Head of caudate nucleus (tissue), 42 donors: ENCODE results near the gene TNS3.
A peak's percentile ranks its signal among the peaks of the same experiment; 100 is the strongest.
"Not testable (repeated sequence)": the region's sequence is repeated elsewhere in the genome, so short reads cannot be mapped to it uniquely, and the experiment has no call there.

ENCODE experiments used
- DNase-seq, 42 donors: peaks; one replicate each; pipeline versions ENCODE4 v3.0.0 to v3.0.0-alpha.2; 2020 to 2021; ENCODE audit warnings: mixed read lengths in 7 of 42
- intact Hi-C: fragments of 100-400 bp; cut with DNase I; formaldehyde crosslinking; loops from one replicate; pipeline ENCODE4 v1.15.0; 2022

The TNS3 gene

GRCh38 chr7:47586161-47586670 is 4.3 kb upstream of the TNS3 start:
- intact Hi-C loops, DNase-seq: not testable (repeated sequence)

GRCh38 chr7:47584536-47584895 is 2.6 kb upstream of the TNS3 start:
- DNase-seq, result no peak
- intact Hi-C loops, result no loop called here

- DNase-seq, result no peak
Measured at GRCh38 chr7:47583739-47584535, 2.0 kb upstream of the TNS3 start.

GRCh38 chr7:47582764-47583738 is 1.1 kb upstream of the TNS3 start:
- intact Hi-C loops, result no loop called here
- DNase-seq, result no peak

More at GRCh38 chr7:47583739-47584535, 2.0 kb upstream of the TNS3 start:
- intact Hi-C loops, result no loop called here

DNA sequence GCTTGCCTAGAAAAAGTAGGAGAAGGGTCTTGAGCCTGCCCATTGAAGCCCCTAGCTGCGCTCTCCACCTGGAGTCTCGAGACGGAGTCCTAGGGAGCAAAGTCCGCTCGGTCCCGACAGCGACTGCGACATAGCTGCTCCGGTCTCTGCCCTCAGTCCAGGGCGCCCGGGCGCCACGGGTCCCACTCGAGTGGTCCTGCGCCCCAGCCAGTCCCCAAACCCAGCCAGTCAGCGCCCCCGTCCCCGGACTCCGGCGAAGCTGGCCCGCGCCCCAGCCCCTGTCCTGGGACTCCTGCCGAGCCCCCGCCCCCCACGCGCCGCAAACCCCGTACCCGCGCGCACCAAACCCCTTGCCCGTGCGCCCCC is 490 bp downstream of the TNS3 start:
- peak in 1 of 42 donors; percentile 23 for DNase-seq
- intact Hi-C loops, result no loop called here

- DNase-seq, result no peak
Measured at GRCh38 chr7:47580811-47581331, 1.0 kb downstream of the TNS3 start.

GRCh38 chr7:47580175-47580706 is 1.7 kb downstream of the TNS3 start:
- intact Hi-C loops, result no loop called here
- no peak for DNase-seq

More at GRCh38 chr7:47580811-47581331, 1.0 kb downstream of the TNS3 start:
- intact Hi-C loops, result no loop called here

GRCh38 chr7:47579458-47579857 is 2.5 kb downstream of the TNS3 start:
- DNase-seq, result no peak
- intact Hi-C loops, result no loop called here

DNA sequence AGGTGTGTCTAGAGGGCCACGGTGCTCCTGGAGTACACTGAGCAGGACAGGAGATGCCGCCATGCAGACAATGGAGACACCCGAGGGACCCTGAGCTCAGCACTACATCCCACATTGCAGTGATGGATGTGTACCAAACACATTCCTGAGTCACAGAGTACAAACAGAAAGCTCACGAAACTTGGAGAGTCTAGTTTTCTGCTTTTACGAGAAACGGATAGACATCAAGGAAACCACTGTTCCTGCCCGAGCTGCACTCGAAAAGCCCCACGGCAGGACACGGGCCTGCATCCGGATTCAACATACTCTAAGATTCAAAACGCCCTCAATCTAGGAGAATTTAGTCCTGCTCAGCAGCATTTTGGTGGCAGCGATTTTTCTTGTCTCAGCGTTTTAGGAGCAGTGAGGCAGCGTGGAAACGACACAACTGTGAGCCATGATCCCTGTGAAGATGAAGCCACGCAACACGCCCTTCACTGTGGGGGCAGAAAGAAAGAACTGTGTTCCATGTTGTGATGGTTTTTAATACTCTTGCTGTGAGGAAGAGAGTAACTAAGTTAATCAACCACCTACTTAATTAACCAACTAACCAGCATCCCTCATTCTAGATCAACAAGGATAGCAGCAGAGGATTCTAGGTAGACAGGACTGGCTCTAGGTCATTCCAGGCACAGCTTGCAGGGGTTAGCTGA is 3.2 kb downstream of the TNS3 start:
- intact Hi-C loops, result no loop called here
- no peak for DNase-seq

DNA sequence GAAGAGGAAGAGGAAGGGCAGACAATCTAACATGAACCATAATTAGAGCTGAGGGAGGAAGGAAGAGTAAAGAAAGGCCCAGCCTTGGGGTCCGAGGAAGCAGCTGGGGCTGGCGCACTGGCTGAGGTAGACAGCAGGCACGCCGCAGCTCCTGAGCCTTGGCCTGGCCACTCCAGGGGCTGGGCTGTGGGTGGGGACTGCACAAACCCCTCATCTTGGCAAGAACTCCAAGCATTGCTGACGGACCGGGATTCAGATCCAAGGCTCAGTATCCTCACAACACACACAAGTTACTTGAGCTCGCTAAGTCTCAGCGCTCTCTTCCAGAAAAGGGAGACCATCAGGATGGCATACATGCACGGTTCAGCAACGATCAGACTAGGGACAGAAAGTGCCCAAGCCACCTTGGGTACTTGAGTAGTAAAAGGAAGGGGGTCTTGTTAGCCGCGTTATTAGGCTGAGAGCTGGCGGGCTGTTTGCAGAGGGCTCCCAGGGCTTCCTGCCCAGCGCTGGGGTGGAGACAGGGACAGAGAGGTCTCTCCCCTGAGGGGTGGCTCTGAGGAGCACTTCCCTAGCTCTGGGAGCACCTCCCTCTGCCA is 4.5 kb downstream of the TNS3 start:
- intact Hi-C loops, result no loop called here
- peak in 3 of 42 donors; percentile 31 to 55 (median 41) for DNase-seq

DNA sequence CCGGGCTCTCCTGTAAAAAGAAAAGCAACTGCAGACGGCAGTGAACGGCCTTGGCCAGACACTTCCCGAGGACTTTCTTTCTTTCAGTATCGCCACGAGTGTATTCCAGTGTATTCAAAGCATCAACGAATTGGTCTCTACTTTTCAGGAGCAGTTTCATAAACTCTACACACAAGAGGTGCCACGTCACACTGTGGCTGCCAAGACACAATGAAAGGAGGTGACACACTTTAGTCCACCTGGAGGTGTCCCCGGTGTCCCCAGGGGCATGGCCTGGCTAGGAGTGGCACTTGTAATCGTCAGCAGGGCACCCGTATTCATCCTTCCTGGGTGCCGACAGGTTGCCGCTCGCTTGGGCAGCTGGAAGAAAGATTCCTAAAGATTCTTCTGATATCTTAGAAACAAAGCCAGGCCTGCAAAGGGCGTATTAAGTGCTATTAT is 5.0 kb downstream of the TNS3 start:
- intact Hi-C loops, result no loop called here
- peak in 2 of 42 donors; percentile 37 to 57 for DNase-seq

GRCh38 chr7:47576031-47576865 is 5.7 kb downstream of the TNS3 start:
- intact Hi-C loops, result no loop called here
- DNase-seq, result peak in 3 of 42 donors; percentile 23 to 47 (median 31)

DNA sequence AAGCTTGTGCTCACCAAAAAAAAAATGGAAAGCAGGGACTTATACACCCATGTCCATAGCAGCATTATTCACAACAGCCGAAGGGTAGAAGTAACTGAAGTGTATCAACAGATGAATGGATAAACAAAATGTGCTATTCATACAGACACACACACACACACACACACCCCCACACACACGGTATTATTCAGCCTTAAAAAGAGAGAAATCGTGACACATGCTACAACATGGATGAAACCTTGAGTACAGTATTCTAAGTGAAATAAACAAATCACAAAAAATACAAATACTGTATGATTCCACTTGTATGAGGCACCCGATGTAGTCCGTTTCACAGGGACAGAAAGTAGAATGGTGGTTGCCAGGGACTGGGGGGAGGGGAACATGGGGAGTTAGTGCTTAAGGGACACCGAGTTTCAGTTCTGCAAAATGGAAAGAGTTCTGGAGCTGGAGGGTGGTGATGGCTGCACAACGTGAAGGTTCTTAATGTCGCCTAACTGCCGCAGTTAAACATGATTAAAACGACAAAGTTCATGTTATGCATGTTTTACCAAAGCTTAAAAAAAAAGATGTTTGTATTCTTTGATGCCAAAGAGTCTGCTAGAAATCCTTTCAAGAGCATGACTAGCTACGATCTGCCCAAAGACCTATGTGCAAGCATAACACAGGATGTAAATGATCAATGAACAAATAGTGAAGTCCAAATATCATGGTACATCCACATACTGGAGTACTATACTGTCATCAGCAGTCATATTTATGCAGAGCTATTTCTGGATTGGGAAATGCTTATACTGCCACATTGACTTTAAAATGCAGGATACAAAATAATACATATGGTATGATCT is 7.2 kb downstream of the TNS3 start:
- intact Hi-C loops, result no loop called here
- DNase-seq, result peak in 13 of 42 donors; percentile 22 to 64 (median 38)

GRCh38 chr7:47573758-47574481 is 8.0 kb downstream of the TNS3 start:
- intact Hi-C loops, result no loop called here

DNA sequence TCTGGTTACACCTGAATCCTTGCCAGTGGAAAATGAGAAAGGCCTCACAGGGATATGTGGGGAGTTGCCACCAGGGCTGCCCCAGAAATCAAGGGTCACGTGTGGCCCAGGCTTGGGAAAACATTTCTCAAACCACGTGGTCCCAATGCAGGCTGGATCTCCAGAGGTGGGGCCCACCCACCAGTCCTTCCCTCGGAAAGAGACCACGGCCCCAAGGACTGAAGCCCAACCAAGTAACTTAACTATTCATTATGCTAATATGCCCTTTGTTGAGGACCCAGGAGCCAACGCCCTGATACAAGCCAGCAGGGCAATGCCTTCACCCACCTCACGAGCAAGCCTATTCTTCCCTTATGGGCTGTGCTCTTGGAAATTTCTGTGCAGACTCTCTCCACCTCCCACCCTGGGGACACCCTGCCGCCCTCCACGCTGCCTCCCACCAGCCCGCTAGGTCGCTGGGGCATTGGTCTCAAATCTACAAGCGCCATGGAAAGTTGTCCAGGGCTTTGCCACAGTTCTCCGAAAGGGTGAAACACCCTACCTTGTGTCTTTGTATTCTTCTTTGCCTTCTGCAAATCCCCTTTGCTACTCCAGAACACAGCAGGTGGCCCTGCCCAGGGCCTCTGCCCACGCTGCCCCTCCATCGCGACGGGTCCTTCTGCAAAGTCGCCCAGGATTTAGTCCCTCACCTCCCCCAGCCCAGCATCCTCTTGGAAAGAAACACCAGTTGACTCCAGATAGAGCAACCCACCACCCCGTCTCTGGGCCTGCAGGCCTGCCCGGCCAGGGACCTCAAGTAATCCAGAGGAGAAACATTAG is 8.8 kb downstream of the TNS3 start:
- intact Hi-C loops, result no loop called here
- no peak for DNase-seq

More at GRCh38 chr7:47573758-47574481, 8.0 kb downstream of the TNS3 start:
- peak in 3 of 42 donors; percentile 25 to 62 (median 59) for DNase-seq
